Germinal center (tissue), 1 donor: ENCODE results near the gene MYO15B.

ENCODE experiments used
- DNase-seq: peaks from one replicate; pipeline ENCODE4 v3.0.0; 2012; ENCODE audit warnings: mixed read lengths, low spot score

The MYO15B gene

GRCh38 chr17:75639327-75639726, 51.7 kb downstream of the MYO15B start:
- no peak for DNase-seq

- DNase-seq: no peak
These were observed 52.4 kb downstream of the MYO15B start for GRCh38 chr17:75639771-75640555.

GRCh38 chr17:75640556-75641119, 53.0 kb downstream of the MYO15B start:
- no peak for DNase-seq

- DNase-seq: no peak
These were observed 53.7 kb downstream of the MYO15B start for GRCh38 chr17:75641343-75641742.

- DNase-seq: no peak
These were observed 54.7 kb downstream of the MYO15B start for GRCh38 chr17:75642182-75642783.

GRCh38 chr17:75642784-75643642, 55.4 kb downstream of the MYO15B start:
- no peak for DNase-seq

GRCh38 chr17:75643643-75644017, 56.0 kb downstream of the MYO15B start:
- no peak for DNase-seq

- DNase-seq: no peak
These were observed 57.9 kb downstream of the MYO15B start for GRCh38 chr17:75645501-75645888.

- no peak for DNase-seq
These were observed 58.5 kb downstream of the MYO15B start for GRCh38 chr17:75645889-75646637.

- no peak for DNase-seq
These were observed 59.0 kb downstream of the MYO15B start for GRCh38 chr17:75646638-75646992.

- no peak for DNase-seq
These were observed 59.5 kb downstream of the MYO15B start for GRCh38 chr17:75647061-75647460.

GRCh38 chr17:75647921-75648320, 60.3 kb downstream of the MYO15B start:
- DNase-seq: no peak

- DNase-seq: no peak
These were observed 62.1 kb downstream of the MYO15B start for GRCh38 chr17:75649687-75650086.

- no peak for DNase-seq
These were observed 63.3 kb downstream of the MYO15B start for GRCh38 chr17:75650874-75651273.

- no peak for DNase-seq
These were observed 64.7 kb downstream of the MYO15B start for GRCh38 chr17:75652341-75652740.

- peak; percentile 65 for DNase-seq
These were observed 65.4 kb downstream of the MYO15B start for GRCh38 chr17:75652934-75653549.

- DNase-seq: no peak
These were observed 66.6 kb downstream of the MYO15B start for GRCh38 chr17:75654176-75654575.

GRCh38 chr17:75658237-75658636, 70.6 kb downstream of the MYO15B start:
- no peak for DNase-seq

GRCh38 chr17:75661531-75661930, 73.9 kb downstream of the MYO15B start:
- DNase-seq: no peak

GRCh38 chr17:75662511-75662910, 74.9 kb downstream of the MYO15B start:
- DNase-seq: no peak

- DNase-seq: peak; percentile 65
These were observed 76.5 kb downstream of the MYO15B start for GRCh38 chr17:75664099-75664549.
